Measurements from ENCODE around the gene MARCKSL1. TPM values are rescaled to one million over a fixed set of nuclear protein-coding genes. Genes with fewer than 3 reads are reported as not detected.
"Not testable (repeated sequence)": the region's sequence is repeated elsewhere in the genome, so short reads cannot be mapped to it uniquely, and the experiment has no call there.

MARCKSL1 gene
- total and polyA plus RNA-seq, 8 donors = 33.1 to 478 (median 398) TPM

DNA sequence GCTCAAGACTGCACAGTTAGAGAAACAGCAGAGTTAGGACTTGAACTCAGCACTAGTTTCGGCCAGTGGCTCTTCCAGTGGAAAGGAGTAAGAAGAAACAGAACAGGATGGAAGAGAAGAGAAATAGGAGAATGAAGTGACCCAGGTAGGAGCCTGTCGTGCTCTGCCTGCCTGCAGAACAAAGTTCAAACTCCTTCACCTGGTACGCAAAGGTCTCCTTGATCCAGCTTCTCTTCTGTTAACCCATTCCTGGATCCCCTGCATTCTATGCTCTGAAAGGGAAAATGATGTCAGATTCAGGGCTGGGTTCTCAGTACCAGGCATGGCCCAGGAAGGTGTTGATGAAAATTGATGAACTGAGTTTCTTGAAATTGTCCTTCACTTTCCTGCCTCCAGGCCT is 22.4 kb upstream of the MARCKSL1 start:
- peaks cover 19 to 24% of the 10 kb centered on the region in 2 donors for H3K4me1 ChIP-seq
- H3K27me3 ChIP-seq = peaks cover 0 to 20% of the 10 kb centered on the region in 2 donors
- no peak overlapping the region for H3K4me3 ChIP-seq
- no peak for DNase-seq
- intact Hi-C loops (cut with DNase I) = no loop called here
- H3K9me3 ChIP-seq = no peaks in the 10 kb centered on the region
- TF ChIP-seq, protein P1, sequence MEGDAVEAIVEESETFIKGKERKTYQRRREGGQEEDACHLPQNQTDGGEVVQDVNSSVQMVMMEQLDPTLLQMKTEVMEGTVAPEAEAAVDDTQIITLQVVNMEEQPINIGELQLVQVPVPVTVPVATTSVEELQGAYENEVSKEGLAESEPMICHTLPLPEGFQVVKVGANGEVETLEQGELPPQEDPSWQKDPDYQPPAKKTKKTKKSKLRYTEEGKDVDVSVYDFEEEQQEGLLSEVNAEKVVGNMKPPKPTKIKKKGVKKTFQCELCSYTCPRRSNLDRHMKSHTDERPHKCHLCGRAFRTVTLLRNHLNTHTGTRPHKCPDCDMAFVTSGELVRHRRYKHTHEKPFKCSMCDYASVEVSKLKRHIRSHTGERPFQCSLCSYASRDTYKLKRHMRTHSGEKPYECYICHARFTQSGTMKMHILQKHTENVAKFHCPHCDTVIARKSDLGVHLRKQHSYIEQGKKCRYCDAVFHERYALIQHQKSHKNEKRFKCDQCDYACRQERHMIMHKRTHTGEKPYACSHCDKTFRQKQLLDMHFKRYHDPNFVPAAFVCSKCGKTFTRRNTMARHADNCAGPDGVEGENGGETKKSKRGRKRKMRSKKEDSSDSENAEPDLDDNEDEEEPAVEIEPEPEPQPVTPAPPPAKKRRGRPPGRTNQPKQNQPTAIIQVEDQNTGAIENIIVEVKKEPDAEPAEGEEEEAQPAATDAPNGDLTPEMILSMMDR (IDR thresholded peaks at IDR 0.05) = no peak
- ATAC-seq = no peak
- H3K27ac ChIP-seq = no peak overlapping the region
- peaks cover 0 to 7% of the 10 kb centered on the region in 2 donors for H3K36me3 ChIP-seq

DNA sequence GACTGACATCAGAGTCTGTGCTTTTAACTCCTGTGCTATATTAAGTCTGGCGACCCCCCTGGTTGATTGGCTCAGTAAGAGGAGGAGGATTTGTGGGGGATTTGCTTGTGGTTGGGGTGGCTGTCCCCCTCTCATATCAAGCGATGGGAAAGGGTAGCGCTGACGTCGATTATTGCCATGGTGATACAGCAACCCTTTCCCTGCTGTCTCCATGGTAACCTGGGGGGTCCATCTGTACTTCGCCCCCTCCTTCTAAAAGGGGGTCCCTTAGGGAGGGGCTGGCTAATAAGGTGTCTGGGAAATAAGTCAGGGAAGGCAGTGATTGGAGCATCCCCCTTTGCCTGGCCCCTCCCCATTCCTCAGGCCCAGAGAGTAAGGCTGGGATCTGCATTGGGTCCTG is 21.6 kb upstream of the MARCKSL1 start:
- Histone ChIP-seq H3K27ac (no peak overlapping the region), H3K9me3 (no peaks in the 10 kb centered on the region), H3K4me1 (peaks cover 25 to 32% of the 10 kb centered on the region in 2 donors), H3K27me3 (peaks cover 0 to 18% of the 10 kb centered on the region in 2 donors), H3K36me3 (no peaks in the 10 kb centered on the region), H3K4me3 (no peak overlapping the region)
- intact Hi-C loops (cut with DNase I) = no loop called here
- TF ChIP-seq, protein P1 (IDR thresholded peaks at IDR 0.05) = no peak
- DNase-seq (no peak), ATAC-seq (no peak)

DNA sequence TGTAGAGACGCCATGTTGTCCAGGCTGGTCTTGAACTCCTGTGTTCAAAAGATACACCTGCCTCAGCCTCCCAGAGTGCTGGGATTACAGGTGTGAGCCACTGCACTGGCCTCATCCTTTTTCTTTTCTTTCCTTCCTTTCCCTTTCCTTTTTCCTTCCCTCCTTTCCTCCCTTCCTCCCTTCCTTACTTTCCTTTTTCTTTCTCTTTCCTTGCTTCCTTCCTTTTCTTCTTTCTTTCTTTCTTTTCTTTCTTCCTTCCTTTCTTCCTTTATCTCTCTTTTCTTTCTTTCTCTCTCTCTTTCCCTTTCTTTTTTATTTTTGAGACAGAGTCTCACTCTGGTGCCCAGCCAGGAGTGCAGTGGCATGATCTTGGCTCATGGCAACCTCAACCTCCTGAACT is 20.4 kb upstream of the MARCKSL1 start:
- TF ChIP-seq, protein P1 (IDR thresholded peaks at IDR 0.05) = no peak
- Histone ChIP-seq H3K9me3 (no peaks in the 10 kb centered on the region), H3K4me3 (no peak overlapping the region), H3K36me3 (no peaks in the 10 kb centered on the region), H3K27me3 (peaks cover 0 to 6% of the 10 kb centered on the region in 2 donors), H3K27ac (no peak overlapping the region), H3K4me1 (peaks cover 23 to 33% of the 10 kb centered on the region in 2 donors)
- intact Hi-C loops (cut with DNase I) = no loop called here
- ATAC-seq (no peak), DNase-seq (no peak)

DNA sequence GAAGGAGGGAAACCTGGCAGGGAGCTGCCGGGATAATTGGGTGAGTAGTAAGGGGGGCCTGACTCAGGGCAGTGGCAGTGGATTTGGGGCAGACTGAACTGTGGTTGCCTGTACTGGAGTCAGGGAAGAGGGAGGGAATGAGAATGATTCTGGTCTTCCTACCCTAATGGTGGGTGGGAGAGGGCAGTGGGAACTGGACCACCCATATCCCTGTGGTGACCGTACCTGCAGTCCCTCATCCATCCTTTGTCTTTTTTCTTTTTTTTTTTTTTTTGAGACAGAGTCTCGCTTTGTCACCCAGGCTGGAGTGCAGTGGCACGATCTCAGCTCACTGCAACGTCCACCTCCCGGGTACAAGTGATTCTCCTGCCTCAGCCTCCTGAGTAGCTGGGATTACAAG is 19.7 kb upstream of the MARCKSL1 start:
- DNase-seq; H3K27me3 ChIP-seq; H3K27ac ChIP-seq; intact Hi-C loops (cut with DNase I); H3K9me3 ChIP-seq; H3K4me3 ChIP-seq; ATAC-seq; H3K36me3 ChIP-seq: not testable (repeated sequence)
- peaks cover 23 to 33% of the 10 kb centered on the region in 2 donors for H3K4me1 ChIP-seq

DNA sequence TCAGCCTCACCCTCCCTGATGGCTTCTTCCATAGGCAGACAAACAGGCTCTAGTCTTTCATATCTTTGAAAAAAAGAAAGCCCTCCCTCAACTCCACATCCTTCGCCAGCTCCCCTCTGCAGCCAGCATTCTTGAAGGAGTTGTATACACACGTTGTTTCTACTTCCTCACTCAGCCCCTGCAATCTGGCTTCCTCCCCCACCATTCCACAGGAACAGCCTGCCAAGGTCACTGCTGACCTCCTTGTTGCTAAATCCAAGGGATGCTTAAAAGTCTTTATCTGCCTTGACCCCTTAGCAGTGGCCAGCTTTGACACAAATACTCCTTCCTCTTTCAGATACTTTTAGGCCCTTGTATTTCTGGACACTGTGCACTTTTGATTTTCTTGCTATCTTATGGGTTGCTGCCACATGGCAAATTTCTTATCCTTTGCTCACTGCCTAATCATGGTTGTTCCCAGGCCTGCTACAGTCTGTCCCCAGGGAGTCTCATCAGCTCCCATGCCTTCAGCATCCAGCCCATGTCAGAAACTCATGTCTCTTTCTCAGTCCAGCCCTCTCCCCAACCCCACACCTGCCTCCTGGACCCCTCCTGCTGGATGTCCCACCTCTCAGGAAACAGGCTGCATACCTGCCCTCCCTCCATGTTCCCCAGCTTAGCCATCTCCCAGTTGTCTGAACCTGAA is 18.0 kb upstream of the MARCKSL1 start:
- Histone ChIP-seq H3K27ac (peak overlapping the region in 1 of 2 donors; percentile 93), H3K4me3 (no peak overlapping the region), H3K4me1 (peaks cover 28 to 51% of the 10 kb centered on the region in 2 donors), H3K9me3 (peaks cover 0 to 2% of the 10 kb centered on the region in 2 donors), H3K27me3 (no peaks in the 10 kb centered on the region), H3K36me3 (no peaks in the 10 kb centered on the region)
- TF ChIP-seq, protein P1 (IDR thresholded peaks at IDR 0.05) = no peak
- DNase-seq = peak in 1 of 4 donors; percentile 84
- intact Hi-C loops (cut with DNase I) = no loop called here
- ATAC-seq = no peak

DNA sequence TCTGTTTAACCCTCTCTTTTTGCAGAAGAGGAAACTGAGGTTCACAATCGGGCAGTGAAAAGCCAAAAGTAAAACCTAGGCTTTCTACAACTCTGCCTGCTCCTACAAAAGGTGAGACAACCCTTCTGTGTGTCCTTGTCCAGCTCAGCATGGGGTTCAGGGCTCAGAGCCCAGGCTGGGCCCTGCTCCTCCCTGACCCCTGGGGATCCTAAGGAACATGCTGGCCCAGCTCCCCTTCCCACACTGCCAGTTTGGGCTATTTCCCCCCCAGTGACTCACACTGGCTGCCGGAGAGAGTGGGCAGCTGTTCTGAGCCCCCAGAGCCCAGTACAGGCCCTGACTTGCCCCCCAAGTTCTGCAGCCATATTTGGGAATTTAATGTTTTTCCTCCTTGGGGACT is 17.4 kb upstream of the MARCKSL1 start:
- Histone ChIP-seq H3K9me3 (peaks cover 0 to 2% of the 10 kb centered on the region in 2 donors), H3K36me3 (no peaks in the 10 kb centered on the region), H3K4me1 (peaks cover 28 to 57% of the 10 kb centered on the region in 2 donors), H3K4me3 (no peak overlapping the region), H3K27me3 (no peaks in the 10 kb centered on the region), H3K27ac (peak overlapping the region in 1 of 2 donors; percentile 93)
- intact Hi-C loops (cut with DNase I) = no loop called here
- TF ChIP-seq, protein P1 (IDR thresholded peaks at IDR 0.05) = no peak
- ATAC-seq = no peak
- no peak for DNase-seq

All from left lung (tissue), 10 donors.